ENCODE measurements around the gene EFCAB10. TPM values are rescaled to one million over a fixed set of nuclear protein-coding genes. Genes with fewer than 3 reads are reported as not detected.

Gene EFCAB10
- total RNA-seq, 1 experiment from 2014 or later, result 3.0 TPM

DNA sequence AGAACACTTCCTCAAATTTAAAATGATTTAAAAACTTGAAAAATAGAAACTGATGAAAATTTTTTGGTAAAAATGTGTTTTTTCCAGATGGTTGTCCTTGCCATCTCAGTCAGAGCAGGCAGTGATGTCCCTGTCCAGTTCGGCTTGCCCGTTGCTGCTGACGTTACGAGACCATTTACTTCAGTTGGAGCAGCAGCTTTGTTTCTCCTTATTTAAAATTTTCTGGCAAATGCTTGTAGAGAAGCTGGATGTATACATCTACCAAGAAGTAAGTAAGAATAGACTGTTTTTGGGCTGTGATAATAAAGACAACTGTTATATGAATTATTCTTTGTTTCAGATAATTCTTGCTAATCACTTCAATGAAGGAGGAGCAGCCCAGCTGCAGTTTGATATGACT lies 16.1 kb downstream of the EFCAB10 start (continued):
- TF ChIP-seq, protein P1, sequence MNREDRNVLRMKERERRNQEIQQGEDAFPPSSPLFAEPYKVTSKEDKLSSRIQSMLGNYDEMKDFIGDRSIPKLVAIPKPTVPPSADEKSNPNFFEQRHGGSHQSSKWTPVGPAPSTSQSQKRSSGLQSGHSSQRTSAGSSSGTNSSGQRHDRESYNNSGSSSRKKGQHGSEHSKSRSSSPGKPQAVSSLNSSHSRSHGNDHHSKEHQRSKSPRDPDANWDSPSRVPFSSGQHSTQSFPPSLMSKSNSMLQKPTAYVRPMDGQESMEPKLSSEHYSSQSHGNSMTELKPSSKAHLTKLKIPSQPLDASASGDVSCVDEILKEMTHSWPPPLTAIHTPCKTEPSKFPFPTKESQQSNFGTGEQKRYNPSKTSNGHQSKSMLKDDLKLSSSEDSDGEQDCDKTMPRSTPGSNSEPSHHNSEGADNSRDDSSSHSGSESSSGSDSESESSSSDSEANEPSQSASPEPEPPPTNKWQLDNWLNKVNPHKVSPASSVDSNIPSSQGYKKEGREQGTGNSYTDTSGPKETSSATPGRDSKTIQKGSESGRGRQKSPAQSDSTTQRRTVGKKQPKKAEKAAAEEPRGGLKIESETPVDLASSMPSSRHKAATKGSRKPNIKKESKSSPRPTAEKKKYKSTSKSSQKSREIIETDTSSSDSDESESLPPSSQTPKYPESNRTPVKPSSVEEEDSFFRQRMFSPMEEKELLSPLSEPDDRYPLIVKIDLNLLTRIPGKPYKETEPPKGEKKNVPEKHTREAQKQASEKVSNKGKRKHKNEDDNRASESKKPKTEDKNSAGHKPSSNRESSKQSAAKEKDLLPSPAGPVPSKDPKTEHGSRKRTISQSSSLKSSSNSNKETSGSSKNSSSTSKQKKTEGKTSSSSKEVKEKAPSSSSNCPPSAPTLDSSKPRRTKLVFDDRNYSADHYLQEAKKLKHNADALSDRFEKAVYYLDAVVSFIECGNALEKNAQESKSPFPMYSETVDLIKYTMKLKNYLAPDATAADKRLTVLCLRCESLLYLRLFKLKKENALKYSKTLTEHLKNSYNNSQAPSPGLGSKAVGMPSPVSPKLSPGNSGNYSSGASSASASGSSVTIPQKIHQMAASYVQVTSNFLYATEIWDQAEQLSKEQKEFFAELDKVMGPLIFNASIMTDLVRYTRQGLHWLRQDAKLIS (CRISPR knock-in tag; IDR thresholded peaks at IDR 0.05; ENCODE audit: borderline replicate concordance), result no peak

- TF ChIP-seq, protein P2, sequence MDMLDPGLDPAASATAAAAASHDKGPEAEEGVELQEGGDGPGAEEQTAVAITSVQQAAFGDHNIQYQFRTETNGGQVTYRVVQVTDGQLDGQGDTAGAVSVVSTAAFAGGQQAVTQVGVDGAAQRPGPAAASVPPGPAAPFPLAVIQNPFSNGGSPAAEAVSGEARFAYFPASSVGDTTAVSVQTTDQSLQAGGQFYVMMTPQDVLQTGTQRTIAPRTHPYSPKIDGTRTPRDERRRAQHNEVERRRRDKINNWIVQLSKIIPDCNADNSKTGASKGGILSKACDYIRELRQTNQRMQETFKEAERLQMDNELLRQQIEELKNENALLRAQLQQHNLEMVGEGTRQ (CRISPR knock-in tag; IDR thresholded peaks at IDR 0.05), result no peak
- TF ChIP-seq ETV6 (CRISPR knock-in tag; IDR thresholded peaks at IDR 0.05) (no peak), TP53 (CRISPR knock-in tag; IDR thresholded peaks at IDR 0.05) (no peak), SMAD3 (CRISPR knock-in tag; IDR thresholded peaks at IDR 0.05; ENCODE audit: borderline replicate concordance) (no peak), NR2C2 (CRISPR knock-in tag; IDR thresholded peaks at IDR 0.05) (no peak), CDX4 (CRISPR knock-in tag; IDR thresholded peaks at IDR 0.05; ENCODE audit: borderline replicate concordance) (no peak), STAT6 (CRISPR knock-in tag; conservative IDR thresholded peaks at IDR 0.05; ENCODE audit: low read depth) (no peak), NR1H2 (CRISPR knock-in tag; IDR thresholded peaks at IDR 0.05) (no peak), CREM (CRISPR knock-in tag; IDR thresholded peaks at IDR 0.05) (no peak), GABPB1 (CRISPR knock-in tag; IDR thresholded peaks at IDR 0.05) (no peak)
- TF ChIP-seq, protein P3, sequence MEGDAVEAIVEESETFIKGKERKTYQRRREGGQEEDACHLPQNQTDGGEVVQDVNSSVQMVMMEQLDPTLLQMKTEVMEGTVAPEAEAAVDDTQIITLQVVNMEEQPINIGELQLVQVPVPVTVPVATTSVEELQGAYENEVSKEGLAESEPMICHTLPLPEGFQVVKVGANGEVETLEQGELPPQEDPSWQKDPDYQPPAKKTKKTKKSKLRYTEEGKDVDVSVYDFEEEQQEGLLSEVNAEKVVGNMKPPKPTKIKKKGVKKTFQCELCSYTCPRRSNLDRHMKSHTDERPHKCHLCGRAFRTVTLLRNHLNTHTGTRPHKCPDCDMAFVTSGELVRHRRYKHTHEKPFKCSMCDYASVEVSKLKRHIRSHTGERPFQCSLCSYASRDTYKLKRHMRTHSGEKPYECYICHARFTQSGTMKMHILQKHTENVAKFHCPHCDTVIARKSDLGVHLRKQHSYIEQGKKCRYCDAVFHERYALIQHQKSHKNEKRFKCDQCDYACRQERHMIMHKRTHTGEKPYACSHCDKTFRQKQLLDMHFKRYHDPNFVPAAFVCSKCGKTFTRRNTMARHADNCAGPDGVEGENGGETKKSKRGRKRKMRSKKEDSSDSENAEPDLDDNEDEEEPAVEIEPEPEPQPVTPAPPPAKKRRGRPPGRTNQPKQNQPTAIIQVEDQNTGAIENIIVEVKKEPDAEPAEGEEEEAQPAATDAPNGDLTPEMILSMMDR (IDR thresholded peaks at IDR 0.05), result no peak
- TF ChIP-seq, protein P4, sequence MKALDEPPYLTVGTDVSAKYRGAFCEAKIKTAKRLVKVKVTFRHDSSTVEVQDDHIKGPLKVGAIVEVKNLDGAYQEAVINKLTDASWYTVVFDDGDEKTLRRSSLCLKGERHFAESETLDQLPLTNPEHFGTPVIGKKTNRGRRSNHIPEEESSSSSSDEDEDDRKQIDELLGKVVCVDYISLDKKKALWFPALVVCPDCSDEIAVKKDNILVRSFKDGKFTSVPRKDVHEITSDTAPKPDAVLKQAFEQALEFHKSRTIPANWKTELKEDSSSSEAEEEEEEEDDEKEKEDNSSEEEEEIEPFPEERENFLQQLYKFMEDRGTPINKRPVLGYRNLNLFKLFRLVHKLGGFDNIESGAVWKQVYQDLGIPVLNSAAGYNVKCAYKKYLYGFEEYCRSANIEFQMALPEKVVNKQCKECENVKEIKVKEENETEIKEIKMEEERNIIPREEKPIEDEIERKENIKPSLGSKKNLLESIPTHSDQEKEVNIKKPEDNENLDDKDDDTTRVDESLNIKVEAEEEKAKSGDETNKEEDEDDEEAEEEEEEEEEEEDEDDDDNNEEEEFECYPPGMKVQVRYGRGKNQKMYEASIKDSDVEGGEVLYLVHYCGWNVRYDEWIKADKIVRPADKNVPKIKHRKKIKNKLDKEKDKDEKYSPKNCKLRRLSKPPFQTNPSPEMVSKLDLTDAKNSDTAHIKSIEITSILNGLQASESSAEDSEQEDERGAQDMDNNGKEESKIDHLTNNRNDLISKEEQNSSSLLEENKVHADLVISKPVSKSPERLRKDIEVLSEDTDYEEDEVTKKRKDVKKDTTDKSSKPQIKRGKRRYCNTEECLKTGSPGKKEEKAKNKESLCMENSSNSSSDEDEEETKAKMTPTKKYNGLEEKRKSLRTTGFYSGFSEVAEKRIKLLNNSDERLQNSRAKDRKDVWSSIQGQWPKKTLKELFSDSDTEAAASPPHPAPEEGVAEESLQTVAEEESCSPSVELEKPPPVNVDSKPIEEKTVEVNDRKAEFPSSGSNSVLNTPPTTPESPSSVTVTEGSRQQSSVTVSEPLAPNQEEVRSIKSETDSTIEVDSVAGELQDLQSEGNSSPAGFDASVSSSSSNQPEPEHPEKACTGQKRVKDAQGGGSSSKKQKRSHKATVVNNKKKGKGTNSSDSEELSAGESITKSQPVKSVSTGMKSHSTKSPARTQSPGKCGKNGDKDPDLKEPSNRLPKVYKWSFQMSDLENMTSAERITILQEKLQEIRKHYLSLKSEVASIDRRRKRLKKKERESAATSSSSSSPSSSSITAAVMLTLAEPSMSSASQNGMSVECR (CRISPR knock-in tag; IDR thresholded peaks at IDR 0.05; ENCODE audit: borderline replicate concordance), result no peak
- TF ChIP-seq, protein P5, sequence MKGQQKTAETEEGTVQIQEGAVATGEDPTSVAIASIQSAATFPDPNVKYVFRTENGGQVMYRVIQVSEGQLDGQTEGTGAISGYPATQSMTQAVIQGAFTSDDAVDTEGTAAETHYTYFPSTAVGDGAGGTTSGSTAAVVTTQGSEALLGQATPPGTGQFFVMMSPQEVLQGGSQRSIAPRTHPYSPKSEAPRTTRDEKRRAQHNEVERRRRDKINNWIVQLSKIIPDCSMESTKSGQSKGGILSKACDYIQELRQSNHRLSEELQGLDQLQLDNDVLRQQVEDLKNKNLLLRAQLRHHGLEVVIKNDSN (CRISPR knock-in tag; IDR thresholded peaks at IDR 0.05), result no peak
- ATAC-seq (no peak), DNase-seq (ENCODE audit: low spot score) (no peak)
- Mint-ChIP-seq H3K9me3 (no peaks in the 10 kb centered on the region), H3K4me3 (no peak overlapping the region), H3K27ac (0 out of 2 replicates have a peak overlapping the region, but pooled peaks have one; percentile 21), H3K36me3 (peaks cover 43% of the 10 kb centered on the region), H3K4me1 (no peaks in the 10 kb centered on the region), H3K27me3 (ENCODE audit: low read depth) (no peaks in the 10 kb centered on the region)
- ChIA-PET POLR2A (interaction anchor here (0.6 kb wide), 1 partner anchor 65 kb away, joined by 9 read pairs; no protein-coding TSS in a partner anchor), CTCF (no interaction called here)
These were observed 21.4 kb downstream of the EFCAB10 start for GRCh38 chr7:105559926-105560325.

All from WTC11 (cell line).